Measurements from ENCODE around the gene NFATC2. TPM values are rescaled to one million over a fixed set of nuclear protein-coding genes. Genes with fewer than 3 reads are reported as not detected.

The NFATC2 gene
- total and polyA plus RNA-seq, 9 donors: 2.2 to 9.4 (median 5.1) TPM

DNA sequence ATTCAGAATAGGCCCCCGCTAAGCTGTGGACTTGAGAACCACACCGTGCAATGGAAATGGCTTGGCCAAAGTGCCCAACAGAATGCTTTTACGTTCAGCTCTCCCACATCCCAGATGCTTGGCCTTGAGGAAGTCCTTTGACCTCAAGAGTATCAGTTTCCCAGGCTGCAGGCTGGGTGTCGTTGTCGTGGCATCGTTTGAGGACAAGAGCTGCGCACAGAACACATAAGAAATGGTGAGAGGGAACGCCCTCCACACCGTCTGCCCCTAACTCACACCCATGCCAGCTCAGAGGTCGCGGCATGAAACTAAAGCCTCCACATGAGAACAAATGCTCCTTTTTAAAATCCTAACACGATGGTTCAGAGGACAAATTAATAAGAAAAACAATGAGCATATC, 37.0 kb downstream of the NFATC2 start:
- Histone ChIP-seq H3K9me3 (no peaks in the 10 kb centered on the region), H3K36me3 (no peaks in the 10 kb centered on the region), H3K4me3 (no peak overlapping the region), H3K4me1 (ENCODE audit: insufficient read depth) (no peaks in the 10 kb centered on the region), H3K27ac (no peak overlapping the region), H3K27me3 (no peaks in the 10 kb centered on the region)
- WGBS, 3 donors: 80 to 83% (median 81%) methylated on average over 12 of the region's 12 CpGs
- DNase-seq: no peak
- TF ChIP-seq EP300 (IDR thresholded peaks at IDR 0.05) (no peak), POLR2A (IDR thresholded peaks at IDR 0.05) (no peak)
- TF ChIP-seq, protein P1, sequence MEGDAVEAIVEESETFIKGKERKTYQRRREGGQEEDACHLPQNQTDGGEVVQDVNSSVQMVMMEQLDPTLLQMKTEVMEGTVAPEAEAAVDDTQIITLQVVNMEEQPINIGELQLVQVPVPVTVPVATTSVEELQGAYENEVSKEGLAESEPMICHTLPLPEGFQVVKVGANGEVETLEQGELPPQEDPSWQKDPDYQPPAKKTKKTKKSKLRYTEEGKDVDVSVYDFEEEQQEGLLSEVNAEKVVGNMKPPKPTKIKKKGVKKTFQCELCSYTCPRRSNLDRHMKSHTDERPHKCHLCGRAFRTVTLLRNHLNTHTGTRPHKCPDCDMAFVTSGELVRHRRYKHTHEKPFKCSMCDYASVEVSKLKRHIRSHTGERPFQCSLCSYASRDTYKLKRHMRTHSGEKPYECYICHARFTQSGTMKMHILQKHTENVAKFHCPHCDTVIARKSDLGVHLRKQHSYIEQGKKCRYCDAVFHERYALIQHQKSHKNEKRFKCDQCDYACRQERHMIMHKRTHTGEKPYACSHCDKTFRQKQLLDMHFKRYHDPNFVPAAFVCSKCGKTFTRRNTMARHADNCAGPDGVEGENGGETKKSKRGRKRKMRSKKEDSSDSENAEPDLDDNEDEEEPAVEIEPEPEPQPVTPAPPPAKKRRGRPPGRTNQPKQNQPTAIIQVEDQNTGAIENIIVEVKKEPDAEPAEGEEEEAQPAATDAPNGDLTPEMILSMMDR (IDR thresholded peaks at IDR 0.05): no peak
- intact Hi-C loops (cut with DNase I): no loop called here

DNA sequence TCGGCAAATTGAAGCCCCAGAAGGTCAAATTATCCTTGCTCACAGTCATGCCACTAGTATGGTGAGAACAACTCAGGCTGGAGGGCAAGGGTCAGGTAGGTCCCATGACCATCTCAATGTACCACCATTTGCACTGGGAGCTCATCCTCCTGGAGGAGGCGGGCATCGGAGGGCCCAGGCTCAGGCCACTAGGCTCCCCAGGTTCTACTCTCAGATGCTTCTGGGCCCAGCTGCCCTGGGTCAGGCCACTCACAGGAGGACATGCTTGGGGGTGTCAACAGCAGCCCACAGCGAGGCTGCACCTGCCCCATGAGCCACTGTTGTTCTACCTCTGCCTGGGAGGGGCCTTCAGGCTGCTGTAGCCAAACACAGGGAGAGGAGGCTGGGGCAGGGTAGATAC, 39.1 kb downstream of the NFATC2 start:
- intact Hi-C loops (cut with DNase I): no loop called here
- no peak for DNase-seq
- WGBS, 3 donors: 86 to 98% (median 88%) methylated on average over 4 of the region's 4 CpGs
- no peaks in the 10 kb centered on the region for H3K27me3 ChIP-seq
- H3K4me1 ChIP-seq (ENCODE audit: insufficient read depth): no peaks in the 10 kb centered on the region
- no peak overlapping the region for H3K4me3 ChIP-seq
- no peaks in the 10 kb centered on the region for H3K36me3 ChIP-seq
- TF ChIP-seq POLR2A (IDR thresholded peaks at IDR 0.05) (no peak), EP300 (IDR thresholded peaks at IDR 0.05) (no peak)
- TF ChIP-seq, protein P1 (IDR thresholded peaks at IDR 0.05): no peak
- H3K9me3 ChIP-seq: no peaks in the 10 kb centered on the region
- H3K27ac ChIP-seq: no peak overlapping the region

DNA sequence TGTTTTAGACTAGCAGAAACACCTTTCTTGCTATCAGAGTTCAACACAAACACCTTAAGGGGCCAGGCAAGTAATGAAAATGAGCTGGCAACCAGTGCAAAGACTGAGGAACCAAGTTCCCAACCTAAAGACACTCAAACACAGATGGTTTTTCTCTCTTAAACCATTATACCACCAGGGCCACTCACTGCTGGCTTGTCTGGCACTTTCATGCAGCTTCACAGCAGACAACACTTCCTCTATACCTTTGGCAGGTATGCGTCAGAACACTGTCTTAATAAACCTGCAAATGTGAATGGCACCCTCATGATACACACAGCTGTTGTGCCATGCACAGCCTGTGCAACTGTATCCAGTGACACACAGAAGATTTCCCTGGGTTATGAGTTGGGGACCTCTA, 41.6 kb downstream of the NFATC2 start:
- TF ChIP-seq EP300 (IDR thresholded peaks at IDR 0.05) (no peak), POLR2A (IDR thresholded peaks at IDR 0.05) (no peak)
- TF ChIP-seq, protein P1 (IDR thresholded peaks at IDR 0.05): no peak
- H3K27ac ChIP-seq: no peak overlapping the region
- H3K36me3 ChIP-seq: no peaks in the 10 kb centered on the region
- intact Hi-C loops (cut with DNase I): no loop called here
- H3K4me3 ChIP-seq: no peak overlapping the region
- no peaks in the 10 kb centered on the region for H3K27me3 ChIP-seq
- 93 to 100% (median 94%) methylated on average over 1 of the region's 1 CpG for WGBS, 3 donors
- peaks cover 3% of the 10 kb centered on the region for H3K4me1 ChIP-seq (ENCODE audit: insufficient read depth)
- DNase-seq: no peak
- H3K9me3 ChIP-seq: no peaks in the 10 kb centered on the region

DNA sequence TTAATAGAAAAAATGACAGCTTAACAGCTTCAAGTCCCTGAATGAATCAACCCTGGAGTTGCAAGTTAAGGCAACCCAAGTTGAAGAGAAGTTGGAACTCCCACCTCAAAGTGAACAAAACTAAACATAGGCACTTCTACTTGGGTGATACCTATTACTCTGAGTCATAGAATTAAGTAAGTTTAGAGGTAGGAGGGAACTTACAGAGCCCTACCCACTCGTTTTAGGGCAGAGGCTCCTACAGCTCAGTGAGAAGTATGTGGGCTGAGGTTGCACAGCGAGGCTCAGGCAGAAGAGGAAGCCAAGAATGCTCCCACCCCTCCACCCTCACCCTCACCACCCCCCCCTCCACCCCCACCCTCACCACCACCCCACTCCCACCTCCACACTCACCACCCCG, 42.2 kb downstream of the NFATC2 start:
- no peaks in the 10 kb centered on the region for H3K36me3 ChIP-seq
- H3K4me1 ChIP-seq (ENCODE audit: insufficient read depth): peaks cover 3% of the 10 kb centered on the region
- intact Hi-C loops (cut with DNase I): no loop called here
- no peaks in the 10 kb centered on the region for H3K27me3 ChIP-seq
- H3K9me3 ChIP-seq: no peaks in the 10 kb centered on the region
- no peak overlapping the region for H3K27ac ChIP-seq
- WGBS, 3 donors: 35 to 52% (median 35%) methylated on average over 2 to 3 of the region's 3 CpGs
- DNase-seq: no peak
- H3K4me3 ChIP-seq: no peak overlapping the region
- no peak for TF ChIP-seq EP300 (IDR thresholded peaks at IDR 0.05)
- TF ChIP-seq, protein P1 (IDR thresholded peaks at IDR 0.05): no peak
- no peak for TF ChIP-seq POLR2A (IDR thresholded peaks at IDR 0.05)
